ENCODE results near the gene NCEH1.

Gene NCEH1

DNA sequence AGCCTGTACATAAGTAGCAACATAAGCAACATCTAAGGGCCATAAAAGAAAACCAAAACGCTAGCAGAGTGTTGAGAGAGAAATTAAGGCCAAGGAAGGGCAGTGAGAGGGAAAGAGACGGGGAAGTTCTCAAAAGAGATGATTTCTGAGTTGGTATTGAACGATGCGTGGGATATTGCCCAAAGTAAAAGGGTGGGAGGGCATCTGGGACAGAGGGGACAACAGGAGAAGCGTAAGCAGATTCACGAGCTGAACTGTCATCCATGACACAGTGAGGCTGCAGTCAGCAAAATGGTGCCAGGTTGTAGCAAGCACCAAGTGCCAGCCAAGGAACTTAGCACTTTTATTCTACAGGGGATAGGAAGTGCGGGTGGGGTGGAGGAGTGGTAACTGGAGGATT lies 11.8 kb downstream of the NCEH1 start:
- Histone ChIP-seq H3K79me2 (ENCODE audit: control insufficient read depth, insufficient read depth, low read length, poor library complexity) (no peaks in the 10 kb centered on the region), H3K36me3 (ENCODE audit: control insufficient read depth in 1 of 2, insufficient read depth in 2 of 2, low read length in 2 of 2) (no peaks in the 10 kb centered on the region), H3K4me1 (ENCODE audit: control insufficient read depth in 1 of 2, insufficient read depth in 2 of 2, low read length in 2 of 2) (no peaks in the 10 kb centered on the region), H4K12ac (ENCODE audit: low read depth, low read length) (no peak overlapping the region), H3K9ac (ENCODE audit: low read length) (no peak overlapping the region), H2BK12ac (ENCODE audit: low read length) (no peak overlapping the region), H3K23ac (ENCODE audit: low read length) (no peak overlapping the region), H4K91ac (ENCODE audit: low read depth, low read length) (no peak overlapping the region), H3K18ac (ENCODE audit: low read length) (no peak overlapping the region), H4K8ac (ENCODE audit: low read depth, low read length) (no peak overlapping the region), H3K27me3 (ENCODE audit: insufficient read depth, low read length) (no peaks in the 10 kb centered on the region), H2AK5ac (ENCODE audit: low read length) (no peak overlapping the region), H3K4ac (ENCODE audit: low read depth, low read length) (no peak overlapping the region), H3K4me2 (ENCODE audit: low read length) (no peak overlapping the region), H2BK120ac (ENCODE audit: insufficient read depth, low read length, poor library complexity) (no peak overlapping the region), H3K14ac (ENCODE audit: low read length) (no peak overlapping the region), H3K27ac (ENCODE audit: low read depth, low read length) (no peak overlapping the region), H2BK5ac (ENCODE audit: low read depth, low read length, poor library complexity) (no peak overlapping the region), H3K79me1 (ENCODE audit: low read length) (no peaks in the 10 kb centered on the region), H3K4me3 (ENCODE audit: low read depth, low read length) (no peak overlapping the region), H2AFZ (ENCODE audit: insufficient read depth, low read length, poor library complexity) (no peak overlapping the region), H3K9me3 (ENCODE audit: insufficient read depth, low read depth, low read length) (no peaks in the 10 kb centered on the region)
- DNase-seq: no peak
- no CpG with 5 or more reads among the region's 7 CpGs for WGBS (ENCODE audit: extremely low coverage, insufficient coverage, insufficient read length)

DNA sequence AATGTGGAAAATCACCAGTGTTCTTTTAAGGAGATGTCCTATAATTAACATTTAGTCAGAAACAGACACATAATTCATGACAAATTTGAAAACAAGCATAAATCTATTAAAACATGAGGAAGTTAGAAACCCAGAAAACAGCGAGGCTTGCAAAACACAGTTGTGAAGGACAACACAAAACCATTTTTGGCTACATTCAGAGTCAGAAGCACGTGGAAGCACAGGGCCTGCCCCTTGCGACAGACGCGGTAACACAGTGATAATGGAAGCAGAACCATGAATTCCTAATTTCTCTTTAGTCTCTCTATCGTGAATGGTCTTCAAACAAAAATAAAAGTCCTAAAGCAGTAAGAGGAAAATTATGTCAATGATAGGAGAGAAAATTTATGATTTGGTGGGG lies 12.2 kb downstream of the NCEH1 start:
- Histone ChIP-seq H3K4me3 (ENCODE audit: low read depth, low read length) (no peak overlapping the region), H3K9me3 (ENCODE audit: insufficient read depth, low read depth, low read length) (no peaks in the 10 kb centered on the region), H2BK5ac (ENCODE audit: low read depth, low read length, poor library complexity) (no peak overlapping the region), H3K4ac (ENCODE audit: low read depth, low read length) (no peak overlapping the region), H2AK5ac (ENCODE audit: low read length) (no peak overlapping the region), H2AFZ (ENCODE audit: insufficient read depth, low read length, poor library complexity) (no peak overlapping the region), H3K4me1 (ENCODE audit: control insufficient read depth in 1 of 2, insufficient read depth in 2 of 2, low read length in 2 of 2) (no peaks in the 10 kb centered on the region), H3K4me2 (ENCODE audit: low read length) (no peak overlapping the region), H3K27me3 (ENCODE audit: insufficient read depth, low read length) (no peaks in the 10 kb centered on the region), H3K23ac (ENCODE audit: low read length) (no peak overlapping the region), H3K36me3 (ENCODE audit: control insufficient read depth in 1 of 2, insufficient read depth in 2 of 2, low read length in 2 of 2) (no peaks in the 10 kb centered on the region), H4K8ac (ENCODE audit: low read depth, low read length) (no peak overlapping the region), H3K27ac (ENCODE audit: low read depth, low read length) (no peak overlapping the region), H4K12ac (ENCODE audit: low read depth, low read length) (no peak overlapping the region), H3K79me2 (ENCODE audit: control insufficient read depth, insufficient read depth, low read length, poor library complexity) (no peaks in the 10 kb centered on the region), H2BK120ac (ENCODE audit: insufficient read depth, low read length, poor library complexity) (no peak overlapping the region), H3K9ac (ENCODE audit: low read length) (no peak overlapping the region), H4K91ac (ENCODE audit: low read depth, low read length) (no peak overlapping the region), H3K18ac (ENCODE audit: low read length) (no peak overlapping the region), H2BK12ac (ENCODE audit: low read length) (no peak overlapping the region), H3K14ac (ENCODE audit: low read length) (no peak overlapping the region), H3K79me1 (ENCODE audit: low read length) (no peaks in the 10 kb centered on the region)
- peak in 1 of 2 donors; percentile 37 for DNase-seq
- WGBS (ENCODE audit: extremely low coverage, insufficient coverage, insufficient read length): no CpG with 5 or more reads among the region's 6 CpGs

DNA sequence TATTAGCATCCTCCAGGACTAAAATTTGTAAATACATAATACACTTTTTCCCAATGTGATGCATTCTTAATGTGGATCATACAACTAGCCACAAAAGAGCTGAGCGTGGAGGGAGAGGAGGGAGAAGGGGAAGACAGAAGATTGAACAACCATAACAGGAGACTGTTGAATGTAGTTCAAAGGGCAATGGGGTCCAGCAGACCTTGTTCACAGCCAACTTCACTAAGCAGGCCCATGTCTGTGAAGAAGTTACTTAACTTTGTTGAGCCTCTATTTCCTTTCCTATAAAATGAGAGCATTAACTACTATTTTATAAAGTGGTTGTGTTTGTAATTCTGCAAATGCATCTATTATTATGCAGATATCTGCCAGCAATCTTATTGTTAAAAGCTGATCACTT lies 13.3 kb downstream of the NCEH1 start:
- H3K4me1 ChIP-seq (ENCODE audit: control insufficient read depth in 1 of 2, insufficient read depth in 2 of 2, low read length in 2 of 2): no peaks in the 10 kb centered on the region
- H3K18ac ChIP-seq (ENCODE audit: low read length): no peak overlapping the region
- H3K14ac ChIP-seq (ENCODE audit: low read length): no peak overlapping the region
- H2AFZ ChIP-seq (ENCODE audit: insufficient read depth, low read length, poor library complexity): no peak overlapping the region
- no peak overlapping the region for H3K4me2 ChIP-seq (ENCODE audit: low read length)
- no peaks in the 10 kb centered on the region for H3K36me3 ChIP-seq (ENCODE audit: control insufficient read depth in 1 of 2, insufficient read depth in 2 of 2, low read length in 2 of 2)
- H2BK120ac ChIP-seq (ENCODE audit: insufficient read depth, low read length, poor library complexity): no peak overlapping the region
- H3K9me3 ChIP-seq (ENCODE audit: insufficient read depth, low read depth, low read length): no peaks in the 10 kb centered on the region
- H4K8ac ChIP-seq (ENCODE audit: low read depth, low read length): no peak overlapping the region
- H3K79me2 ChIP-seq (ENCODE audit: control insufficient read depth, insufficient read depth, low read length, poor library complexity): no peaks in the 10 kb centered on the region
- no peak overlapping the region for H4K12ac ChIP-seq (ENCODE audit: low read depth, low read length)
- no peak overlapping the region for H2BK5ac ChIP-seq (ENCODE audit: low read depth, low read length, poor library complexity)
- DNase-seq: no peak
- WGBS (ENCODE audit: extremely low coverage, insufficient coverage, insufficient read length): no CpG with 5 or more reads among the region's 1 CpG
- H3K27me3 ChIP-seq (ENCODE audit: insufficient read depth, low read length): no peaks in the 10 kb centered on the region
- no peak overlapping the region for H3K27ac ChIP-seq (ENCODE audit: low read depth, low read length)
- no peak overlapping the region for H4K91ac ChIP-seq (ENCODE audit: low read depth, low read length)
- H3K23ac ChIP-seq (ENCODE audit: low read length): no peak overlapping the region
- H3K9ac ChIP-seq (ENCODE audit: low read length): no peak overlapping the region
- no peak overlapping the region for H2AK5ac ChIP-seq (ENCODE audit: low read length)
- no peak overlapping the region for H2BK12ac ChIP-seq (ENCODE audit: low read length)
- no peak overlapping the region for H3K4ac ChIP-seq (ENCODE audit: low read depth, low read length)
- H3K4me3 ChIP-seq (ENCODE audit: low read depth, low read length): no peak overlapping the region
- no peaks in the 10 kb centered on the region for H3K79me1 ChIP-seq (ENCODE audit: low read length)

DNA sequence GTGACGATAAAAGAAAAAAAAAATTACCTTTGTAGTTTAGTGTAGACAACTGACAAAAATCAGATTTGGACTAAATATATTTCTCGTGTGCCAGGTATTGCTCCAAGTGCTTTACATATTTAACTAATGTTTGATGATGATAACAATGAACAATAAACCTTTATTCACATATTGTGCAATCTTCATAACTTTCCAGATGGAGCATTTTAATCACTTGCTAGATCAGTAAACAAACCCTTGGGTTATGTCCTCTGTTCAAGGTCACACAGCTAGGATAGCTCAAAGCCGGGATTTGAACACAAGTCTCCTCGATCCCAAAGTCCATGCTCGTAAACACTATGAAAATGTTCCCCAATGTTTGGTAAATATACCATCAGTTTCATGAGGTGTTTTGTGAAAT lies 14.5 kb downstream of the NCEH1 start:
- Histone ChIP-seq H3K27ac (ENCODE audit: low read depth, low read length) (no peak overlapping the region), H3K4ac (ENCODE audit: low read depth, low read length) (no peak overlapping the region), H2AK5ac (ENCODE audit: low read length) (no peak overlapping the region), H2BK12ac (ENCODE audit: low read length) (no peak overlapping the region), H3K79me2 (ENCODE audit: control insufficient read depth, insufficient read depth, low read length, poor library complexity) (no peaks in the 10 kb centered on the region), H3K79me1 (ENCODE audit: low read length) (no peaks in the 10 kb centered on the region), H3K4me1 (ENCODE audit: control insufficient read depth in 1 of 2, insufficient read depth in 2 of 2, low read length in 2 of 2) (no peaks in the 10 kb centered on the region), H3K9ac (ENCODE audit: low read length) (no peak overlapping the region), H2BK5ac (ENCODE audit: low read depth, low read length, poor library complexity) (no peak overlapping the region), H4K91ac (ENCODE audit: low read depth, low read length) (no peak overlapping the region), H3K18ac (ENCODE audit: low read length) (no peak overlapping the region), H2AFZ (ENCODE audit: insufficient read depth, low read length, poor library complexity) (no peak overlapping the region), H2BK120ac (ENCODE audit: insufficient read depth, low read length, poor library complexity) (no peak overlapping the region), H3K4me2 (ENCODE audit: low read length) (no peak overlapping the region), H3K14ac (ENCODE audit: low read length) (no peak overlapping the region), H3K36me3 (ENCODE audit: control insufficient read depth in 1 of 2, insufficient read depth in 2 of 2, low read length in 2 of 2) (no peaks in the 10 kb centered on the region), H4K12ac (ENCODE audit: low read depth, low read length) (no peak overlapping the region), H3K27me3 (ENCODE audit: insufficient read depth, low read length) (no peaks in the 10 kb centered on the region), H3K23ac (ENCODE audit: low read length) (no peak overlapping the region), H3K4me3 (ENCODE audit: low read depth, low read length) (no peak overlapping the region), H4K8ac (ENCODE audit: low read depth, low read length) (no peak overlapping the region), H3K9me3 (ENCODE audit: insufficient read depth, low read depth, low read length) (no peaks in the 10 kb centered on the region)
- WGBS (ENCODE audit: extremely low coverage, insufficient coverage, insufficient read length): no CpG with 5 or more reads among the region's 5 CpGs
- no peak for DNase-seq
